A673 (cell line): ENCODE results near the gene SSUH2. TPM values are rescaled to one million over a fixed set of nuclear protein-coding genes. Genes with fewer than 3 reads are reported as not detected.
"Not testable (repeated sequence)": the region's sequence is repeated elsewhere in the genome, so short reads cannot be mapped to it uniquely, and the experiment has no call there.

Source experiments
- BruUV-seq: library from RNA; stranded (reverse); fragments of 400-500 nt; replicated peaks from 2 replicates; lab custom pipeline; 2021; lab: Mats Ljungman, UMichigan
- CTCF ChIA-PET: fragments of 300-600 bp; sonication (Branson Sonifier 250); formaldehyde crosslinking; loops from one replicate; lab custom pipeline; 2022; ENCODE audit warnings: antibody characterized with exemption; lab: Charles Lee
- POLR2A ChIA-PET: fragments of 300-600 bp; sonication (Branson Sonifier 250); formaldehyde crosslinking; loops from one replicate; lab custom pipeline; 2022; ENCODE audit warnings: antibody characterized with exemption; ENCODE audit not compliant: low non-redundant PET; lab: Charles Lee
- DNase-seq: peaks from one replicate; pipeline ENCODE4 v3.0.0-alpha.2; 2015; ENCODE audit warnings: low spot score
- H3K27ac ChIP-seq: fragments of 200-600 bp; sonication (generic); 2 replicates; pipeline ENCODE4 v1.5.1; 2016; ENCODE audit warnings: mixed run types, low read depth, mild to moderate bottlenecking, mixed read lengths, antibody characterized with exemption, low read length; ENCODE audit not compliant: poor library complexity, severe bottlenecking
- H3K27me3 ChIP-seq: fragments of 200-600 bp; sonication (generic); replicated peaks from 2 replicates; pipeline ENCODE4 v1.6.1; 2017; ENCODE audit warnings: mixed run types, low read depth, mild to moderate bottlenecking, mixed read lengths, antibody characterized with exemption, low read length; ENCODE audit not compliant: insufficient read depth, poor library complexity
- H3K36me3 ChIP-seq: fragments of 200-600 bp; sonication (generic); 2 replicates; pipeline ENCODE4 v1.6.1; 2016; ENCODE audit warnings: mixed run types, mild to moderate bottlenecking, mixed read lengths, antibody characterized with exemption, low read length; ENCODE audit not compliant: insufficient read depth, poor library complexity, severe bottlenecking
- H3K4me1 ChIP-seq: fragments of 200-600 bp; sonication (generic); 2 replicates; pipeline ENCODE4 v1.6.1; 2017; ENCODE audit warnings: mixed run types, mild to moderate bottlenecking, mixed read lengths, antibody characterized with exemption, low read length; ENCODE audit not compliant: insufficient read depth, poor library complexity, severe bottlenecking
- H3K4me3 ChIP-seq: fragments of 200-600 bp; sonication (generic); 2 replicates; pipeline ENCODE4 v1.5.1; 2016; ENCODE audit warnings: low read depth, mixed run types, mild to moderate bottlenecking, mixed read lengths, low read length; ENCODE audit not compliant: poor library complexity, severe bottlenecking
- H3K9me3 ChIP-seq: fragments of 200-600 bp; sonication (generic); 2 replicates; pipeline ENCODE4 v1.6.1; 2016; ENCODE audit warnings: mixed run types, low read depth, mild to moderate bottlenecking, mixed read lengths, antibody characterized with exemption, low read length; ENCODE audit not compliant: poor library complexity, severe bottlenecking
- EZH2 ChIP-seq: fragments of 200-600 bp; sonication (generic); IDR thresholded peaks from 2 replicates; pipeline ENCODE4 v1.6.1; 2017; ENCODE audit warnings: borderline replicate concordance, low read depth, mild to moderate bottlenecking, mixed read lengths, antibody characterized with exemption, low read length; ENCODE audit not compliant: poor library complexity, severe bottlenecking
- intact Hi-C: fragments of 100-400 bp; cut with micrococcal nuclease; formaldehyde crosslinking; loops from one replicate; pipeline ENCODE4 v1.10.0; 2022; ENCODE audit not compliant: unreplicated experiment
- total RNA-seq: library from RNA; stranded (reverse); gene quantifications from 2 replicates; pipeline ENCODE4 v1.2.3, GENCODE V29; 2021
- TF ChIP-seq, protein P1 (sequence below): fragments of 300-800, 200-600 bp; sonication (generic); conservative IDR thresholded peaks from 2 replicates; pipeline ENCODE4 v1.5.1; 2017; ENCODE audit warnings: low read depth, mild to moderate bottlenecking, antibody characterized with exemption, low read length, moderate library complexity, mixed read lengths

SSUH2 gene
- total RNA-seq, 1 experiment from 2014 or later, result 3.6 TPM

DNA sequence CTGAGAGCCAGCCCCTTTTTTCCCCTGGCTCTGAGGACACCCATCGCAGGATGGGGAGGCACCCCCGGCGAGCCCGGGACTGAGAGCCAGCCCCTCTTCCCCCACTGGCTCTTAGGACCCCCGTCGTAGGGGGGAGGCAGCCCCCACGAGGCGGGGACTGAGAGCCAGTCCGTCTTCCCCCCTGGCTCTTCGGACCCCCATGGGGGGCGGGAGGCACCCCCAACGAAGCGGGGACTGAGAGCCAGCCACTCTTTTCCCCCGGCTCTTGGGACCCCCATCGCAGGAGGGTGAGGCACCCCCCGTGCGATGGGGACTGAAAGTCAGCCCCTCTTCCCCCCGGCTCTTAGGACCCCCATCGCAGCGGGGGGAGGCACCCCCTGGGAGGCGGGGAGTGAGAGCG, 36.8 kb upstream of the SSUH2 start:
- Histone ChIP-seq H3K36me3 (no peaks in the 10 kb centered on the region), H3K27ac (no peak overlapping the region), H3K9me3 (no peaks in the 10 kb centered on the region), H3K27me3 (no peaks in the 10 kb centered on the region), H3K4me3 (no peak overlapping the region), H3K4me1 (no peaks in the 10 kb centered on the region)
- no peak for TF ChIP-seq EZH2
- TF ChIP-seq, protein P1, sequence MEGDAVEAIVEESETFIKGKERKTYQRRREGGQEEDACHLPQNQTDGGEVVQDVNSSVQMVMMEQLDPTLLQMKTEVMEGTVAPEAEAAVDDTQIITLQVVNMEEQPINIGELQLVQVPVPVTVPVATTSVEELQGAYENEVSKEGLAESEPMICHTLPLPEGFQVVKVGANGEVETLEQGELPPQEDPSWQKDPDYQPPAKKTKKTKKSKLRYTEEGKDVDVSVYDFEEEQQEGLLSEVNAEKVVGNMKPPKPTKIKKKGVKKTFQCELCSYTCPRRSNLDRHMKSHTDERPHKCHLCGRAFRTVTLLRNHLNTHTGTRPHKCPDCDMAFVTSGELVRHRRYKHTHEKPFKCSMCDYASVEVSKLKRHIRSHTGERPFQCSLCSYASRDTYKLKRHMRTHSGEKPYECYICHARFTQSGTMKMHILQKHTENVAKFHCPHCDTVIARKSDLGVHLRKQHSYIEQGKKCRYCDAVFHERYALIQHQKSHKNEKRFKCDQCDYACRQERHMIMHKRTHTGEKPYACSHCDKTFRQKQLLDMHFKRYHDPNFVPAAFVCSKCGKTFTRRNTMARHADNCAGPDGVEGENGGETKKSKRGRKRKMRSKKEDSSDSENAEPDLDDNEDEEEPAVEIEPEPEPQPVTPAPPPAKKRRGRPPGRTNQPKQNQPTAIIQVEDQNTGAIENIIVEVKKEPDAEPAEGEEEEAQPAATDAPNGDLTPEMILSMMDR, result no peak
- ChIA-PET CTCF (no interaction called here), POLR2A (no interaction called here)
- intact Hi-C loops, result no loop called here
- DNase-seq, result no peak
- BruUV-seq, result no TSS peak

GRCh38 chr3:8679817-8680553, 35.4 kb upstream of the SSUH2 start:
- BruUV-seq, intact Hi-C loops: not testable (repeated sequence)
- peak; percentile 26 for DNase-seq

GRCh38 chr3:8678751-8679150, 34.2 kb upstream of the SSUH2 start:
- Histone ChIP-seq H3K9me3 (no peaks in the 10 kb centered on the region), H3K27ac (no peak overlapping the region), H3K4me3 (no peak overlapping the region), H3K27me3 (no peaks in the 10 kb centered on the region), H3K4me1 (no peaks in the 10 kb centered on the region), H3K36me3 (no peaks in the 10 kb centered on the region)
- DNase-seq, result no peak
- ChIA-PET CTCF (no interaction called here), POLR2A (no interaction called here)
- BruUV-seq, result no TSS peak
- intact Hi-C loops, result no loop called here
- TF ChIP-seq, protein P1, result no peak
- TF ChIP-seq EZH2, result no peak

More at GRCh38 chr3:8679817-8680553, 35.4 kb upstream of the SSUH2 start:
- H3K36me3 ChIP-seq, H3K4me3 ChIP-seq, CTCF ChIA-PET, H3K27me3 ChIP-seq, H3K27ac ChIP-seq, H3K4me1 ChIP-seq, H3K9me3 ChIP-seq, POLR2A ChIA-PET: not testable (repeated sequence)

- H3K4me1 ChIP-seq, intact Hi-C loops, H3K4me3 ChIP-seq, BruUV-seq, H3K27ac ChIP-seq, H3K27me3 ChIP-seq, POLR2A ChIA-PET, CTCF ChIA-PET, DNase-seq, H3K9me3 ChIP-seq, H3K36me3 ChIP-seq: not testable (repeated sequence)
Measured at GRCh38 chr3:8677258-8677657, 32.7 kb upstream of the SSUH2 start.

DNA sequence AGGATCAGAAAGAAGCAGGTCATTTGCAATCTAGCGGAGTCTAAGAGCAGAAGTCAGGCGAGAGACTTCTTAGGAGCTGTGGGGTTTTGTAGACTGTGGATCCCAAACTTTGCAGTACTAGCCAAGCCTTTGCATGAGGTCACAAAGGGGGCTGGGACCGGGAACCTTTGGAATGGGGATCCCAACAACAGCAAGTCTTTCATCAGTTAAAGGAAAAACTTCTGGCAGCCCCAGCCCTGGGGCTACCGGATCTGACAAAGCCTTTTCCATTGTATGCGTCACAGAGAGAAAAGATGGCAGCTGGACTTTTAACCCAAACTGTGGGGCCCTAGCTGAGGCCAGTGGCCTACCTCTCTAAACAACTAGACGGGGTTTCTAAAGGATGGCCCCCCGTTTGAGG, 31.0 kb upstream of the SSUH2 start:
- H3K27me3 ChIP-seq, H3K9me3 ChIP-seq, DNase-seq, POLR2A ChIA-PET, intact Hi-C loops, H3K4me3 ChIP-seq, H3K27ac ChIP-seq, H3K4me1 ChIP-seq, H3K36me3 ChIP-seq, BruUV-seq, CTCF ChIA-PET: not testable (repeated sequence)
